HCT116 (cell line): ENCODE measurements around the gene GAL3ST2. TPM values are rescaled to one million over a fixed set of nuclear protein-coding genes. Genes with fewer than 3 reads are reported as not detected.
"Not testable (repeated sequence)": the region's sequence is repeated elsewhere in the genome, so short reads cannot be mapped to it uniquely, and the experiment has no call there.

Experiments
- ATAC-seq: fragments of 200-7000 bp; cut with Tn5 transposase; 2 replicates; pipeline ENCODE4 v1.9.1; 2020; ENCODE audit warnings: mild to moderate bottlenecking, moderate library complexity
- BruUV-seq: library from RNA; stranded (reverse); fragments of 400-500 nt; replicated peaks from 2 replicates; lab custom pipeline; 2021; lab: Mats Ljungman, UMichigan
- CTCF ChIA-PET: fragments of 300-600 bp; sonication (Branson Sonifier 250); formaldehyde crosslinking; loops from one replicate; lab custom pipeline; 2021; ENCODE audit warnings: antibody characterized with exemption; lab: Charles Lee
- POLR2A ChIA-PET: fragments of 300-600, 350-600 bp; sonication (Branson Sonifier 250); formaldehyde crosslinking; loops from one replicate; lab custom pipeline; 2021; ENCODE audit warnings: antibody characterized with exemption; lab: Charles Lee
- RAD21 ChIA-PET, 2 experiments: fragments of 300-600 bp; sonication (Branson Sonifier 250); formaldehyde crosslinking; loops; one replicate each; lab custom pipeline; 2023; ENCODE audit warnings: low total read pairs in 2 of 2; ENCODE audit not compliant: uncharacterized antibody in 2 of 2, unreplicated experiment in 2 of 2, low non-redundant PET in 1 of 2; lab: Charles Lee
- DNase-seq: peaks from one replicate; pipeline ENCODE4 v3.0.0-alpha.2; 2010; ENCODE audit warnings: low read depth, low spot score
- H2AFZ ChIP-seq: fragments of 200-600 bp; shearing (Covaris generic), sonication (generic); 2 replicates; pipeline ENCODE4 v1.6.1; 2017; ENCODE audit warnings: low read depth, mixed run types, mixed read lengths, antibody characterized with exemption, low read length; ENCODE audit not compliant: poor library complexity, severe bottlenecking
- H3K27ac ChIP-seq: 2 replicates; pipeline ENCODE4 v1.5.1; 2012; ENCODE audit warnings: low read depth, low read length
- H3K27me3 ChIP-seq: fragments of 200-600 bp; sonication (generic); 2 replicates; pipeline ENCODE4 v1.6.1; 2016; ENCODE audit warnings: mixed run types, low read length, mixed read lengths; ENCODE audit not compliant: insufficient read depth
- H3K36me3 ChIP-seq, 2 experiments: fragments of 200-500 bp in 1 of 2; fragments of 200-600 bp in 1 of 2; sonication (Bioruptor generic) in 1 of 2; sonication (generic) in 1 of 2; 2 replicates each; pipeline versions ENCODE4 v1.5.1 to v1.6.1; 2014 to 2016; ENCODE audit warnings: low read length in 2 of 2, inconsistent platforms in 1 of 2, mixed read lengths in 1 of 2, mixed run types in 1 of 2; ENCODE audit not compliant: insufficient read depth in 2 of 2, control insufficient read depth in 1 of 2
- H3K4me1 ChIP-seq, 2 experiments: fragments of 200-600 bp in 1 of 2; sonication (generic) in 1 of 2; 2 replicates each; pipeline versions ENCODE4 v1.5.1 to v1.6.1; 2012 to 2017; ENCODE audit warnings: low read length in 2 of 2, inconsistent platforms in 1 of 2, mild to moderate bottlenecking in 1 of 2, mixed read lengths in 1 of 2, mixed run types in 1 of 2, moderate library complexity in 1 of 2; ENCODE audit not compliant: insufficient read depth in 2 of 2, control insufficient read depth in 1 of 2
- H3K4me2 ChIP-seq: fragments of 200-600 bp; sonication (generic); 2 replicates; pipeline ENCODE4 v1.6.1; 2017; ENCODE audit warnings: mixed run types, low read length, mixed read lengths
- H3K4me3 ChIP-seq, 2 experiments: fragments of 200-600 bp in 1 of 2; sonication (generic) in 1 of 2; replicated peaks in 1 of 2; 2 replicates each; pipeline ENCODE4 v1.5.1; 2011 to 2016; ENCODE audit warnings: low read length in 2 of 2, control low read depth in 1 of 2, low read depth in 1 of 2, mild to moderate bottlenecking in 1 of 2, mixed read lengths in 1 of 2, mixed run types in 1 of 2
- H3K79me2 ChIP-seq: fragments of 200-600 bp; sonication (generic); 2 replicates; pipeline ENCODE4 v1.6.1; 2017; ENCODE audit warnings: mild to moderate bottlenecking, mixed run types, low read length, moderate library complexity, mixed read lengths; ENCODE audit not compliant: insufficient read depth
- H3K9ac ChIP-seq: fragments of 200-600 bp; sonication (generic); 2 replicates; pipeline ENCODE4 v1.6.1; 2016; ENCODE audit warnings: low read length, mixed read lengths
- H3K9me2 ChIP-seq: fragments of 200-600 bp; sonication (generic), shearing (Covaris generic); 2 replicates; pipeline ENCODE4 v1.6.1; 2017; ENCODE audit warnings: mixed run types, mild to moderate bottlenecking, moderate library complexity; ENCODE audit not compliant: insufficient read depth
- H3K9me3 ChIP-seq, 2 experiments: fragments of 200-500 bp in 1 of 2; fragments of 200-600 bp in 1 of 2; sonication (Bioruptor generic) in 1 of 2; sonication (generic) in 1 of 2; 2 replicates each; pipeline ENCODE4 v1.6.1; 2014 to 2017; ENCODE audit warnings: low read length in 2 of 2, mixed read lengths in 2 of 2, inconsistent platforms in 1 of 2, low read depth in 1 of 2, mild to moderate bottlenecking in 1 of 2, mixed run types in 1 of 2, moderate library complexity in 1 of 2; ENCODE audit not compliant: control insufficient read depth in 1 of 2, insufficient read depth in 1 of 2
- H4K20me1 ChIP-seq: fragments of 200-600 bp; sonication (generic), shearing (Covaris generic); 2 replicates; pipeline ENCODE4 v1.6.1; 2017; ENCODE audit warnings: mixed run types, mild to moderate bottlenecking, moderate library complexity; ENCODE audit not compliant: insufficient read depth
- CBX3 ChIP-seq: IDR thresholded peaks from 2 replicates; pipeline ENCODE4 v1.6.1; 2012; ENCODE audit warnings: low read depth
- CEBPB ChIP-seq: IDR thresholded peaks from 2 replicates; pipeline ENCODE4 v1.6.1; 2012; ENCODE audit warnings: low read depth
- EGR1 ChIP-seq: IDR thresholded peaks from 2 replicates; pipeline ENCODE4 v1.6.1; 2012; ENCODE audit warnings: low read depth
- ELF1 ChIP-seq: IDR thresholded peaks from 2 replicates; pipeline ENCODE4 v1.6.1; 2012; ENCODE audit warnings: low read depth, borderline replicate concordance
- EZH2 ChIP-seq: fragments of 200-600 bp; sonication (generic); IDR thresholded peaks from 2 replicates; pipeline ENCODE4 v1.6.1; 2017; ENCODE audit warnings: antibody characterized with exemption, mixed run types
- EZH2phosphoT487 ChIP-seq: fragments of 200-600 bp; IDR thresholded peaks from 2 replicates; pipeline ENCODE4 v1.6.1; 2018; ENCODE audit warnings: antibody characterized with exemption, borderline replicate concordance
- FOSL1 ChIP-seq: IDR thresholded peaks from 2 replicates; pipeline ENCODE4 v1.6.1; 2012; ENCODE audit warnings: low read depth
- JUND ChIP-seq: IDR thresholded peaks from 2 replicates; pipeline ENCODE4 v1.6.1; 2012
- MAX ChIP-seq: IDR thresholded peaks from 2 replicates; pipeline ENCODE4 v1.6.1; 2012
- POLR2A ChIP-seq: IDR thresholded peaks from 2 replicates; pipeline ENCODE4 v1.7.0; 2011; ENCODE audit warnings: borderline replicate concordance; ENCODE audit not compliant: insufficient read depth, insufficient read length; ENCODE audit errors: extremely low read depth
- RAD21 ChIP-seq: IDR thresholded peaks from 2 replicates; pipeline ENCODE4 v1.6.1; 2012; ENCODE audit warnings: low read depth, mild to moderate bottlenecking
- REST ChIP-seq: IDR thresholded peaks from 2 replicates; pipeline ENCODE4 v1.6.1; 2012; ENCODE audit warnings: low read depth
- SIN3A ChIP-seq: IDR thresholded peaks from 2 replicates; pipeline ENCODE4 v1.6.1; 2012; ENCODE audit warnings: low read depth
- ZFX ChIP-seq: fragments of 450-650 bp; IDR thresholded peaks from 2 replicates; pipeline ENCODE4 v1.6.1; 2017
- intact Hi-C: fragments of 100-400 bp; cut with micrococcal nuclease; formaldehyde crosslinking; loops from 2 replicates; pipeline ENCODE4 v1.10.0; 2022
- total RNA-seq: library from RNA; stranded (reverse); gene quantifications from one replicate; pipeline ENCODE4 v1.2.1, GENCODE V29; 2021; ENCODE audit not compliant: unreplicated experiment

GAL3ST2 gene
- total RNA-seq, 1 experiment from 2014 or later: 0.44 TPM

GRCh38 chr2:241800198-241800903 is 23.7 kb downstream of the GAL3ST2 start:
- H3K9ac ChIP-seq, H3K4me3 ChIP-seq, H3K79me2 ChIP-seq, intact Hi-C loops, H3K27me3 ChIP-seq, H3K36me3 ChIP-seq, BruUV-seq, H3K4me1 ChIP-seq, ATAC-seq, DNase-seq, RAD21 ChIA-PET, H3K9me2 ChIP-seq, H4K20me1 ChIP-seq, CTCF ChIA-PET, H3K4me2 ChIP-seq, H2AFZ ChIP-seq, POLR2A ChIA-PET, H3K9me3 ChIP-seq, H3K27ac ChIP-seq: not testable (repeated sequence)

- Histone ChIP-seq H3K27ac (no peak overlapping the region), H3K9me3 (no peaks in the 10 kb centered on the region), H3K4me3 (no peak overlapping the region), H3K27me3 (no peaks in the 10 kb centered on the region), H3K9me2 (no peaks in the 10 kb centered on the region), H3K79me2 (no peaks in the 10 kb centered on the region), H3K9ac (no peak overlapping the region), H2AFZ (no peak overlapping the region), H3K4me1 (no peaks in the 10 kb centered on the region), H3K36me3 (no peaks in the 10 kb centered on the region), H4K20me1 (no peaks in the 10 kb centered on the region), H3K4me2 (no peak overlapping the region)
- ChIA-PET RAD21 (no interaction called here), CTCF (no interaction called here), POLR2A (no interaction called here)
- DNase-seq: no peak
- no peak for TF ChIP-seq EZH2
- no peak for TF ChIP-seq CBX3
- no peak for TF ChIP-seq CEBPB
- TF ChIP-seq ELF1: no peak
- TF ChIP-seq SIN3A: no peak
- no peak for TF ChIP-seq MAX
- no peak for TF ChIP-seq FOSL1
- TF ChIP-seq JUND: no peak
- TF ChIP-seq RAD21: no peak
- TF ChIP-seq REST: no peak
- TF ChIP-seq EZH2phosphoT487: no peak
- no peak for TF ChIP-seq EGR1
- no peak for TF ChIP-seq ZFX
- no peak for TF ChIP-seq POLR2A
- no peak for ATAC-seq
- intact Hi-C loops: no loop called here
- BruUV-seq: no TSS peak
These were observed 25.2 kb downstream of the GAL3ST2 start for GRCh38 chr2:241801611-241802420.
